Measurements from ENCODE around the gene TPST1. TPM values are rescaled to one million over a fixed set of nuclear protein-coding genes. Genes with fewer than 3 reads are reported as not detected.
"Not testable (repeated sequence)": the region's sequence is repeated elsewhere in the genome, so short reads cannot be mapped to it uniquely, and the experiment has no call there.

Gene TPST1
- total and polyA plus RNA-seq, 2 donors (not counting 1 experiment from before 2014, with no cell fraction given), result 81.8 to 151 TPM

DNA sequence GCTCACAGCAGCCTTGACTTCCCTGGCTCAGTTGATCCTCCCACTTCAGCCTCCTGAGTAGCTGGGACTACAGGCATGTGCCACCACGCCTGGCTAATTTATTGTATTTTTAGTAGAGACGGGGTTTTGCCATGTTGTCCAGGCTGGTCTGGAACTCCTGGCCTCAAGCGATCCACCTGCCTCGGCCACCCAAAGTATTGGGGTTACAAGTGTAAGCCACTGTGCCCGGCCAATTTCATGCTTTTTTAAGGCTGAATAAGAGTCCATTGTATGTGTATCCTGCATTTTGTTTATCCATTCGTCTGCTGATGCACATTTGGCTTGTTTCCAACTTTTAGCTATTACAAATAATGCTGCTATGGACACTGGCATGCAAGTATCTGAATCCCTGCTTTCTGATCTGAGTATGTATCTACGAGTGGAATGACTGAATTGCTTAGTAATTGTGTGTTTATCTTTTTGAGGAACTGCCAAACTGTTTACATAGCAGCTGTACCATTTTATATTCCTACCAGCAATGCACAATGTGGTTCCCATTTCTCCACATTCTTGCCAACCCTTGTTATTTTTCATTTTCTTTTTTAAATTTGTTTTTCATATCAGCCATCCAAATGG lies 37.3 kb upstream of the TPST1 start:
- H3K9ac ChIP-seq (ENCODE audit: insufficient read depth, low read length), result no peak overlapping the region
- H3K9me3 ChIP-seq (ENCODE audit: control insufficient read depth, insufficient read depth, low read depth, low read length), result no peaks in the 10 kb centered on the region
- H3K79me2 ChIP-seq (ENCODE audit: control insufficient read depth, insufficient read depth, low read length), result no peaks in the 10 kb centered on the region
- H3K36me3 ChIP-seq (ENCODE audit: control insufficient read depth, insufficient read depth, low read length), result no peaks in the 10 kb centered on the region
- no peak overlapping the region for H2AFZ ChIP-seq (ENCODE audit: low read length)
- TF ChIP-seq EZH2 (IDR thresholded peaks at IDR 0.05; ENCODE audit: low read length, missing control alignments), result no peak
- TF ChIP-seq, protein P1, sequence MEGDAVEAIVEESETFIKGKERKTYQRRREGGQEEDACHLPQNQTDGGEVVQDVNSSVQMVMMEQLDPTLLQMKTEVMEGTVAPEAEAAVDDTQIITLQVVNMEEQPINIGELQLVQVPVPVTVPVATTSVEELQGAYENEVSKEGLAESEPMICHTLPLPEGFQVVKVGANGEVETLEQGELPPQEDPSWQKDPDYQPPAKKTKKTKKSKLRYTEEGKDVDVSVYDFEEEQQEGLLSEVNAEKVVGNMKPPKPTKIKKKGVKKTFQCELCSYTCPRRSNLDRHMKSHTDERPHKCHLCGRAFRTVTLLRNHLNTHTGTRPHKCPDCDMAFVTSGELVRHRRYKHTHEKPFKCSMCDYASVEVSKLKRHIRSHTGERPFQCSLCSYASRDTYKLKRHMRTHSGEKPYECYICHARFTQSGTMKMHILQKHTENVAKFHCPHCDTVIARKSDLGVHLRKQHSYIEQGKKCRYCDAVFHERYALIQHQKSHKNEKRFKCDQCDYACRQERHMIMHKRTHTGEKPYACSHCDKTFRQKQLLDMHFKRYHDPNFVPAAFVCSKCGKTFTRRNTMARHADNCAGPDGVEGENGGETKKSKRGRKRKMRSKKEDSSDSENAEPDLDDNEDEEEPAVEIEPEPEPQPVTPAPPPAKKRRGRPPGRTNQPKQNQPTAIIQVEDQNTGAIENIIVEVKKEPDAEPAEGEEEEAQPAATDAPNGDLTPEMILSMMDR (conservative IDR thresholded peaks at IDR 0.05 in 1 of 2, IDR thresholded peaks at IDR 0.05 in 1 of 2; ENCODE audit: low read depth in 1 of 2, low read length in 2 of 2), result no peak
- H3K27ac ChIP-seq (ENCODE audit: insufficient read depth, low read length), result peak overlapping the region; percentile 6
- H3K4me1 ChIP-seq (ENCODE audit: control insufficient read depth, extremely low read depth, insufficient read depth, low read length), result peaks cover 9% of the 10 kb centered on the region
- no peaks in the 10 kb centered on the region for H3K27me3 ChIP-seq (ENCODE audit: control insufficient read depth, insufficient read depth, low read length)
- H3K4me2 ChIP-seq (ENCODE audit: extremely low read depth, insufficient read depth, low read length), result no peak overlapping the region
- peak; percentile 83 to 95 for DNase-seq (ENCODE audit: low read depth in 2 of 2)
- H4K20me1 ChIP-seq (ENCODE audit: control insufficient read depth, extremely low read depth, insufficient read depth, low read length), result no peaks in the 10 kb centered on the region
- H3K4me3 ChIP-seq (replicated peaks in 1 of 4; ENCODE audit: control extremely low read depth in 1 of 4, insufficient read depth in 1 of 4, low read depth in 3 of 4, low read length in 4 of 4), result no peak overlapping the region

DNA sequence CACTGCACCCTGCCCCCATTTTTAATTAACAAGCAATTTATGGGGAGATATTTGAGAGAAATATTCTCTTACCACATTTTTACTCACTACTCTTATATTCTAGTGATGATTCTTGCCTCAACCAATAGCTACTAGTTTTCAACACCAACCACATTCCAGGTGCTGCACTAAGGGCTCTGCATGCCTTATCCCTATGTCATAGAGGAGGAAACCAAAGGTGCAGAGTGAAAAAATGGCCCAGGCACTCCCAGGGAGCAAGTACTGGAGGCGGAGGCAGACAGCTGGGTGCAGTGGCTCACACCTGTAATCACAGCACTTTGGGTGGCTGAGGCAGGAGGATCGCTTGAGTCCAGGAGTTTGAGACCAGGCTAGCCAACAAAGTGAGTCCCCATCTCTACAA lies 35.5 kb upstream of the TPST1 start:
- Histone ChIP-seq H3K27me3 (ENCODE audit: control insufficient read depth, insufficient read depth, low read length) (no peaks in the 10 kb centered on the region), H3K4me3 (replicated peaks in 1 of 4; ENCODE audit: control extremely low read depth in 1 of 4, insufficient read depth in 1 of 4, low read depth in 3 of 4, low read length in 4 of 4) (no peak overlapping the region), H3K9me3 (ENCODE audit: control insufficient read depth, insufficient read depth, low read depth, low read length) (no peaks in the 10 kb centered on the region), H3K36me3 (ENCODE audit: control insufficient read depth, insufficient read depth, low read length) (no peaks in the 10 kb centered on the region), H2AFZ (ENCODE audit: low read length) (no peak overlapping the region), H3K27ac (ENCODE audit: insufficient read depth, low read length) (no peak overlapping the region), H3K9ac (ENCODE audit: insufficient read depth, low read length) (no peak overlapping the region), H3K4me2 (ENCODE audit: extremely low read depth, insufficient read depth, low read length) (no peak overlapping the region), H3K79me2 (ENCODE audit: control insufficient read depth, insufficient read depth, low read length) (no peaks in the 10 kb centered on the region), H4K20me1 (ENCODE audit: control insufficient read depth, extremely low read depth, insufficient read depth, low read length) (no peaks in the 10 kb centered on the region), H3K4me1 (ENCODE audit: control insufficient read depth, extremely low read depth, insufficient read depth, low read length) (peaks cover 9% of the 10 kb centered on the region)
- TF ChIP-seq, protein P1 (conservative IDR thresholded peaks at IDR 0.05 in 1 of 2, IDR thresholded peaks at IDR 0.05 in 1 of 2; ENCODE audit: low read depth in 1 of 2, low read length in 2 of 2), result no peak
- no peak for TF ChIP-seq EZH2 (IDR thresholded peaks at IDR 0.05; ENCODE audit: low read length, missing control alignments)
- peak in 1 of 2 donors; percentile 29 for DNase-seq (ENCODE audit: low read depth in 2 of 2)

DNA sequence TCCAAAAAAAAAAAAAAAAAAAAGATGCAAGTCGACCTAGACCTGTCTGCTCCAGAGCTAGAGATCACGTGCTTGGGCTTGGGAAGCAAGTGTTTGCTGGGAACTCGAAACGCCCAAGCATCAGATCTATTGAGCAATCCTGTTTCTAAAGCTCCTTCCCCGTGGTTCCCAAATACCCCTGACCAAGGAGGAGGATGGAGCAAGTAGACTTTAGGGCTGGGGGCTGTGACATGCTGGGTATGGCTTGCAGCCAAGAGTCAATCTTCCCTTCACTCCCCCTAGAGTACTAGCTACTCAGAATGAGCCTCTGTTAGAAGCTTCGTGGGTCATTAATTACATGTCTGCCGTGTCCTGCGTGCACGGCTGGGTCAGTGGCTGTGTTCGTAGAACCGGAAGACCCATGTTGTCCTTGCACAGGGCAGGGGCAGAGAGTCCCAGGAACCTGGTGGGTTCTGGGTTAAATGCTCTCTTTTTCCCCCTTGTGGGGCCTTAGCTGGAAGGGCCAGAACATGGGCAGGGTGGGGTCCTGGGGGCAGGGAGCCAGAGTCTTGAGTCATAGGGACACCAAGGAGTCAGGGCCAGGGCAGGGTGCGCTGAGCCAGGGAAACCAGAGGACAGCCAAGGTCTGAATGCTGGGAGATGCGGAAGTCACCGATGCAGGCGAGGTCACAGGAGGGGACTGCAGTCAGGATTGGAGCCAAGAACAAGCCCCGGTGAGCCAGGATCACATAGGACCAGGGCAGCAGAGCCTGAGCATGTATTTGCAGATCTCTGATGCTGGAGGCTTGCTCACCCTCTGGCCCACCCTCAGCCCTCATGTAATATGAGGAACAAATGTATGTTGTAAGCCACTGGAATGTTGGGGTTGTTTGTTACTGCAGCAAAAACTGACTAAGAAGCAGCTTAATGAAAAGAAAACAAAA lies 34.6 kb upstream of the TPST1 start:
- Histone ChIP-seq H4K20me1 (ENCODE audit: control insufficient read depth, extremely low read depth, insufficient read depth, low read length) (no peaks in the 10 kb centered on the region), H3K4me3 (replicated peaks in 1 of 4; ENCODE audit: control extremely low read depth in 1 of 4, insufficient read depth in 1 of 4, low read depth in 3 of 4, low read length in 4 of 4) (no peak overlapping the region), H3K79me2 (ENCODE audit: control insufficient read depth, insufficient read depth, low read length) (no peaks in the 10 kb centered on the region), H3K9ac (ENCODE audit: insufficient read depth, low read length) (peak overlapping the region; percentile 37), H3K4me1 (ENCODE audit: control insufficient read depth, extremely low read depth, insufficient read depth, low read length) (peaks cover 9% of the 10 kb centered on the region), H3K9me3 (ENCODE audit: control insufficient read depth, insufficient read depth, low read depth, low read length) (no peaks in the 10 kb centered on the region), H3K4me2 (ENCODE audit: extremely low read depth, insufficient read depth, low read length) (no peak overlapping the region), H3K27ac (ENCODE audit: insufficient read depth, low read length) (peak overlapping the region; percentile 43), H2AFZ (ENCODE audit: low read length) (no peak overlapping the region), H3K36me3 (ENCODE audit: control insufficient read depth, insufficient read depth, low read length) (no peaks in the 10 kb centered on the region), H3K27me3 (ENCODE audit: control insufficient read depth, insufficient read depth, low read length) (no peaks in the 10 kb centered on the region)
- peak; percentile 49 to 84 for DNase-seq (ENCODE audit: low read depth in 2 of 2)
- TF ChIP-seq, protein P1 (conservative IDR thresholded peaks at IDR 0.05 in 1 of 2, IDR thresholded peaks at IDR 0.05 in 1 of 2; ENCODE audit: low read depth in 1 of 2, low read length in 2 of 2), result no peak
- no peak for TF ChIP-seq EZH2 (IDR thresholded peaks at IDR 0.05; ENCODE audit: low read length, missing control alignments)

DNA sequence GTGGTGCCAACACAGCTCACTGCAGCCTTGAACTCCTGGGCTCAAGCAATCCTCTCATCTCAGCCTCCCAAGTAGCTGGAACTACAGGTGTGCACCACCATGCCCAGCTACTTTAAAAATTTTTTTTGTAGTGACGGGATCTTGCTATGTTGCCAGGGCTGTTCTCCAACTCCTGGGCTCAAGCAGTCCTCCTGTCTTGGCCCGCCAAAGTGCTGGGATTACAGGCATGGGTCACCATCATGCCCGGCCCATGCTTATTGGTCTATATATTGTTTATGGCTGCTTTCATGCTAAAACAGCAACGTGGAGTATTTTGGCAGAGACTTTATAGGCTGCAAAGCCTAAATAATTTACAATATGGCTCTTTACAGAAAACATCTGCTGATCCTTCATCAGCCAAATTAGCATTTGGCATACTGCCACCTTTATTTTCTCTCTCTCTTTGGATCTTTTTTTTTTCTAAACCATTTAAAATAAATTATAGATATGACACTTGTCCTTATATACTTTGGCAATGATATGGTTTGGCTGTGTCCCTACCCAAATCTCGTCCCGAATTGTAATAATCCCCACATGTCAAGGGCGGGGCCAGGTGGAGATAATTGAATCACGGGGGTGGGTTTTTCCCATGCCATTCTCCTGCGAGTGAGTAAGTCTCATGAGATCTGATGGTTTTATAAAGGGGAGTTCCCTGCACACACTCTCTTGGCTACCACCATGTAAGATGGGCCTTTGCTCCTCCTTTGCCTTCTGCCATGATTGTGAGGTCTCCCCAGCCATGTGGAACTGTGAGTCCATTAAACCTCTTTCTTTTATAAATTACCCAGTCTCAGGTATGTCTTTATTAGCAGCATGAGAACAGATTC lies 32.4 kb upstream of the TPST1 start:
- H3K27ac ChIP-seq (ENCODE audit: insufficient read depth, low read length); H2AFZ ChIP-seq (ENCODE audit: low read length); H3K4me2 ChIP-seq (ENCODE audit: extremely low read depth, insufficient read depth, low read length); H4K20me1 ChIP-seq (ENCODE audit: control insufficient read depth, extremely low read depth, insufficient read depth, low read length); H3K4me1 ChIP-seq (ENCODE audit: control insufficient read depth, extremely low read depth, insufficient read depth, low read length); H3K9ac ChIP-seq (ENCODE audit: insufficient read depth, low read length); H3K36me3 ChIP-seq (ENCODE audit: control insufficient read depth, insufficient read depth, low read length); H3K4me3 ChIP-seq (replicated peaks in 1 of 4; ENCODE audit: control extremely low read depth in 1 of 4, insufficient read depth in 1 of 4, low read depth in 3 of 4, low read length in 4 of 4); H3K27me3 ChIP-seq (ENCODE audit: control insufficient read depth, insufficient read depth, low read length); H3K79me2 ChIP-seq (ENCODE audit: control insufficient read depth, insufficient read depth, low read length); H3K9me3 ChIP-seq (ENCODE audit: control insufficient read depth, insufficient read depth, low read depth, low read length): not testable (repeated sequence)
- peak in 1 of 2 donors; percentile 52 for DNase-seq (ENCODE audit: low read depth in 2 of 2)
